ENCODE measurements around the gene RNF113B.

The RNF113B gene

GRCh38 chr13:98173431-98174152 is 3.5 kb downstream of the RNF113B start:
- TF ChIP-seq CTCF (IDR thresholded peaks at IDR 0.05; ENCODE audit: poor library complexity, severe bottlenecking) = no peak
- Histone ChIP-seq H3K4me1 (ENCODE audit: insufficient read depth, poor library complexity, severe bottlenecking) (peaks cover 36% of the 10 kb centered on the region), H3K9me3 (ENCODE audit: severe bottlenecking) (no peaks in the 10 kb centered on the region), H3K27ac (ENCODE audit: poor library complexity, severe bottlenecking) (peak overlapping the region; percentile 78), H3K27me3 (ENCODE audit: insufficient read depth, poor library complexity, severe bottlenecking) (no peaks in the 10 kb centered on the region), H3K4me3 (ENCODE audit: severe bottlenecking) (no peak overlapping the region), H3K36me3 (ENCODE audit: low read depth) (no peaks in the 10 kb centered on the region; the same call in 1 of the 2 replicates)
- ATAC-seq (ENCODE audit: low read depth) (peak; percentile 75), DNase-seq (ENCODE audit: low spot score) (no peak)

GRCh38 chr13:98172590-98173422 is 4.3 kb downstream of the RNF113B start:
- no peak for DNase-seq (ENCODE audit: low spot score)
- Histone ChIP-seq H3K27ac (ENCODE audit: poor library complexity, severe bottlenecking) (peak overlapping the region; percentile 78), H3K4me1 (ENCODE audit: insufficient read depth, poor library complexity, severe bottlenecking) (peaks cover 36% of the 10 kb centered on the region), H3K9me3 (ENCODE audit: severe bottlenecking) (no peaks in the 10 kb centered on the region), H3K4me3 (ENCODE audit: severe bottlenecking) (no peak overlapping the region), H3K27me3 (ENCODE audit: insufficient read depth, poor library complexity, severe bottlenecking) (no peaks in the 10 kb centered on the region), H3K36me3 (ENCODE audit: low read depth) (no peaks in the 10 kb centered on the region)
- no peak for TF ChIP-seq CTCF (IDR thresholded peaks at IDR 0.05; ENCODE audit: poor library complexity, severe bottlenecking)
- peak; percentile 14; the same call in 1 of the 3 replicates for ATAC-seq (ENCODE audit: low read depth)

- Histone ChIP-seq H3K27me3 (ENCODE audit: insufficient read depth, poor library complexity, severe bottlenecking) (no peaks in the 10 kb centered on the region), H3K4me1 (ENCODE audit: insufficient read depth, poor library complexity, severe bottlenecking) (peaks cover 36% of the 10 kb centered on the region), H3K36me3 (ENCODE audit: low read depth) (no peaks in the 10 kb centered on the region), H3K4me3 (ENCODE audit: severe bottlenecking) (no peak overlapping the region), H3K27ac (ENCODE audit: poor library complexity, severe bottlenecking) (peak overlapping the region; percentile 78), H3K9me3 (ENCODE audit: severe bottlenecking) (no peaks in the 10 kb centered on the region)
- peak; percentile 14; the same call in 1 of the 3 replicates for ATAC-seq (ENCODE audit: low read depth)
- no peak for DNase-seq (ENCODE audit: low spot score)
- no peak for TF ChIP-seq CTCF (IDR thresholded peaks at IDR 0.05; ENCODE audit: poor library complexity, severe bottlenecking)
Measured at GRCh38 chr13:98171900-98172589, 5.0 kb downstream of the RNF113B start.

- Histone ChIP-seq H3K9me3 (ENCODE audit: severe bottlenecking) (no peaks in the 10 kb centered on the region), H3K36me3 (ENCODE audit: low read depth) (no peaks in the 10 kb centered on the region), H3K4me1 (ENCODE audit: insufficient read depth, poor library complexity, severe bottlenecking) (peaks cover 27% of the 10 kb centered on the region), H3K27ac (ENCODE audit: poor library complexity, severe bottlenecking) (no peak overlapping the region), H3K4me3 (ENCODE audit: severe bottlenecking) (no peak overlapping the region), H3K27me3 (ENCODE audit: insufficient read depth, poor library complexity, severe bottlenecking) (no peaks in the 10 kb centered on the region)
- ATAC-seq (ENCODE audit: low read depth) (no peak), DNase-seq (ENCODE audit: low spot score) (no peak)
- TF ChIP-seq CTCF (IDR thresholded peaks at IDR 0.05; ENCODE audit: poor library complexity, severe bottlenecking) = no peak
Measured at GRCh38 chr13:98169331-98169730, 7.7 kb downstream of the RNF113B start.
